HG03045 (cell line): ENCODE measurements around the gene PNMA8B.

ENCODE experiments used
- ATAC-seq: cut with Tn5 transposase; IDR thresholded peaks from one replicate; pipeline ENCODE4 v1.9.1; 2021; ENCODE audit warnings: mild to moderate bottlenecking, moderate library complexity; ENCODE audit not compliant: unreplicated experiment

Gene PNMA8B

GRCh38 chr19:46487802-46488445, 7.7 kb downstream of the PNMA8B start:
- no peak for ATAC-seq

- no peak for ATAC-seq
These were observed 8.4 kb downstream of the PNMA8B start for GRCh38 chr19:46487178-46487801.

- no peak for ATAC-seq
These were observed 9.3 kb downstream of the PNMA8B start for GRCh38 chr19:46486358-46486757.

- no peak for ATAC-seq
These were observed 11.0 kb downstream of the PNMA8B start for GRCh38 chr19:46484656-46485055.

- ATAC-seq = no peak
These were observed 13.0 kb downstream of the PNMA8B start for GRCh38 chr19:46482631-46483030.

- ATAC-seq = no peak
These were observed 13.7 kb downstream of the PNMA8B start for GRCh38 chr19:46481947-46482346.

- no peak for ATAC-seq
These were observed 14.3 kb downstream of the PNMA8B start for GRCh38 chr19:46481223-46481848.

- ATAC-seq = no peak
These were observed 15.3 kb downstream of the PNMA8B start for GRCh38 chr19:46480415-46480814.

- no peak for ATAC-seq
These were observed 17.2 kb downstream of the PNMA8B start for GRCh38 chr19:46478356-46478986.

- no peak for ATAC-seq
These were observed 19.7 kb downstream of the PNMA8B start for GRCh38 chr19:46475986-46476385.

GRCh38 chr19:46474211-46474610, 21.5 kb downstream of the PNMA8B start:
- no peak for ATAC-seq

- no peak for ATAC-seq
These were observed 23.1 kb downstream of the PNMA8B start for GRCh38 chr19:46472592-46472991.

GRCh38 chr19:46471811-46472543, 23.7 kb downstream of the PNMA8B start:
- no peak for ATAC-seq

GRCh38 chr19:46471116-46471733, 24.4 kb downstream of the PNMA8B start, which contains the start of gene PNMA8A:
PNMA8A (minus strand) TSS chr19:46471563; CDS start chr19:46471035, 528 bp downstream.
- ATAC-seq = no peak

GRCh38 chr19:46470376-46470775, 25.3 kb downstream of the PNMA8B start:
- no peak for ATAC-seq

GRCh38 chr19:46469541-46470185, 26.0 kb downstream of the PNMA8B start:
- no peak for ATAC-seq

- no peak for ATAC-seq
These were observed 29.0 kb downstream of the PNMA8B start for GRCh38 chr19:46466536-46467196.

- ATAC-seq = no peak
These were observed 32.2 kb downstream of the PNMA8B start for GRCh38 chr19:46463516-46463915.

- ATAC-seq = no peak
These were observed 34.1 kb downstream of the PNMA8B start for GRCh38 chr19:46461537-46461936.

GRCh38 chr19:46460981-46461380, 34.7 kb downstream of the PNMA8B start:
- ATAC-seq = no peak
